ENCODE data around the gene ZNF586.
A peak's percentile ranks its signal among the peaks of the same experiment; 100 is the strongest.

GRCh38 chr19:57819475-57820148 lies 50.1 kb downstream of the ZNF586 start:
- TF ChIP-seq POLR2A (IDR thresholded peaks at IDR 0.05; ENCODE audit: low read depth), result no peak
- TF ChIP-seq EP300 (IDR thresholded peaks at IDR 0.05), result no peak
- peak in 1 of 3 experiments; percentile 29 for TF ChIP-seq CTCF (IDR thresholded peaks at IDR 0.05)
- peak; percentile 75 to 83 for TF ChIP-seq POLR2AphosphoS5 (IDR thresholded peaks at IDR 0.05)

Measured in esophagus muscularis mucosa (tissue), 4 donors.